BE2C (cell line): Measurements from ENCODE around the gene COL17A1.

Experiments
- DNase-seq: peaks from one replicate; pipeline ENCODE4 v3.0.0-alpha.2; 2020
- H3K27me3 ChIP-seq: fragments of 250-450 bp; sonication (Bioruptor Pico); 2 replicates; pipeline ENCODE4 v1.5.1; 2020; ENCODE audit warnings: mild to moderate bottlenecking
- H3K36me3 ChIP-seq: fragments of 250-450 bp; sonication (Bioruptor Pico); 2 replicates; pipeline ENCODE4 v1.5.1; 2020; ENCODE audit warnings: mild to moderate bottlenecking
- H3K4me1 ChIP-seq: fragments of 250-450 bp; sonication (Bioruptor Pico); 2 replicates; pipeline ENCODE4 v1.5.1; 2020
- H3K4me3 ChIP-seq: 2 replicates; pipeline ENCODE4 v1.5.1; 2011; ENCODE audit warnings: low read depth, low read length
- H3K9me3 ChIP-seq: fragments of 250-450 bp; sonication (Bioruptor Pico); 2 replicates; pipeline ENCODE4 v1.5.1; 2020
- TF ChIP-seq, protein P1 (sequence below): IDR thresholded peaks from 2 replicates; pipeline ENCODE4 v1.5.1; 2012; ENCODE audit warnings: mild to moderate bottlenecking, low read depth, low read length

COL17A1 gene

DNA sequence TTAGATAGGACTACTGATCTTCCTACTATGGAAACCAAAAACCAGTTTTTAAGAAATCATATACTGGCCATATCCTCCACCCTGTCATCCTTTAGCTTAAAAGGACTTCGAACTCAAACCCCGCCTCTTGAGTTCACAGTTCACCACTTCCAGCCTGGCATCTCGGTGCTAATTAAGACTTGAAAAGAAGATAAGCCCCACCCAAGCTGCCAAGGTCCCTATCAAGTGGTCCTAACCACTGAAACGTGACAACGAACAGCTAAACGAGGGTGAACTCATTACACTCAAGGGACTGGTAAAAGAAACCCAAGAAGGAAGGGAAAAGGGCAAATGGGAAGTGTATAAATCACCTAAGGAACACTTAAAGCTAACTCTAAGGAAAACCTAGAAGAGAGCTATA lies 16.1 kb downstream of the COL17A1 start:
- DNase-seq, result no peak
- H3K36me3 ChIP-seq, result no peaks in the 10 kb centered on the region
- TF ChIP-seq, protein P1, sequence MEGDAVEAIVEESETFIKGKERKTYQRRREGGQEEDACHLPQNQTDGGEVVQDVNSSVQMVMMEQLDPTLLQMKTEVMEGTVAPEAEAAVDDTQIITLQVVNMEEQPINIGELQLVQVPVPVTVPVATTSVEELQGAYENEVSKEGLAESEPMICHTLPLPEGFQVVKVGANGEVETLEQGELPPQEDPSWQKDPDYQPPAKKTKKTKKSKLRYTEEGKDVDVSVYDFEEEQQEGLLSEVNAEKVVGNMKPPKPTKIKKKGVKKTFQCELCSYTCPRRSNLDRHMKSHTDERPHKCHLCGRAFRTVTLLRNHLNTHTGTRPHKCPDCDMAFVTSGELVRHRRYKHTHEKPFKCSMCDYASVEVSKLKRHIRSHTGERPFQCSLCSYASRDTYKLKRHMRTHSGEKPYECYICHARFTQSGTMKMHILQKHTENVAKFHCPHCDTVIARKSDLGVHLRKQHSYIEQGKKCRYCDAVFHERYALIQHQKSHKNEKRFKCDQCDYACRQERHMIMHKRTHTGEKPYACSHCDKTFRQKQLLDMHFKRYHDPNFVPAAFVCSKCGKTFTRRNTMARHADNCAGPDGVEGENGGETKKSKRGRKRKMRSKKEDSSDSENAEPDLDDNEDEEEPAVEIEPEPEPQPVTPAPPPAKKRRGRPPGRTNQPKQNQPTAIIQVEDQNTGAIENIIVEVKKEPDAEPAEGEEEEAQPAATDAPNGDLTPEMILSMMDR, result no peak
- no peaks in the 10 kb centered on the region for H3K27me3 ChIP-seq
- no peaks in the 10 kb centered on the region for H3K9me3 ChIP-seq
- no peaks in the 10 kb centered on the region for H3K4me1 ChIP-seq
- H3K4me3 ChIP-seq, result no peak overlapping the region

DNA sequence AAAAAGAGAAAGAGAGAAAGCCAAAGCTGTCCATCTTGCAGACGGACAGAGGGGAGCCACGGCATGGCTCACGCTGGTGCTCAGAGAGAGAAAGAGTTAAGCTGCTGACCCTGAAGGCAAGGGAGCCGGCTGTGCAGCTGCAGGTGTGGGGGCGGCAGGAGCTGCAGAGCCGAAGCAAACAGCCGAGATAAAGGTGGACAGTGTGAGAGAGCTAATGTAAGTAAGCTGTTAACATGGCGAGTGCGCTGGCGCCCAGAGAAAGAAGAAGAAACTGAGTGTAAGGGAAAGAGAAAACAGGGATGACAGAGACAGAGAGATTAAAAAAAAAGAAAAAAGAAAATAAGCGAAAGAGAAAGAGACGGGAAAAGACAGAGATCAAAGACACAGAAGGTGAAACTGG lies 18.2 kb downstream of the COL17A1 start:
- Histone ChIP-seq H3K4me3 (no peak overlapping the region), H3K4me1 (no peaks in the 10 kb centered on the region), H3K9me3 (no peaks in the 10 kb centered on the region), H3K36me3 (no peaks in the 10 kb centered on the region), H3K27me3 (no peaks in the 10 kb centered on the region)
- TF ChIP-seq, protein P1, result no peak
- DNase-seq, result no peak

DNA sequence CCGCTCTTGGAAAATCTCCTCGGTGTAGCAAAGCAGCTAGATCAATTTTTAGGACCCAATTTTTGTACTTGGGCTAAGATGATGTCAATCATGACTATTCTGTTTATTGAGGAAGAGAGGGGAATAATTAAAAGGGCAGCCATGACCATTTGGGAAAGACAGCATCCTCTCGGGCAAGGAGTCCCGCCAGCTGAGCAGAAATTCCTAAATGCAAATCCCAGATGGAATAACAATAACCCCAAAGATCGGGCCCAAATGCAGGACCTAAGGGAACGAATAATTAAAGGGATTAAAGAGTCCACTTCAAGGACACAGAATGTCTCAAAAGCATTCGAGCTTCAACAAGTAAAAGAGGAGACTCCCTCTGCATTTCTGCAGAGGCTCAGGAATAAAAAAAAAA lies 18.7 kb downstream of the COL17A1 start:
- H3K27me3 ChIP-seq, result no peaks in the 10 kb centered on the region
- no peaks in the 10 kb centered on the region for H3K36me3 ChIP-seq
- no peak for DNase-seq
- H3K4me1 ChIP-seq, result no peaks in the 10 kb centered on the region
- no peaks in the 10 kb centered on the region for H3K9me3 ChIP-seq
- no peak overlapping the region for H3K4me3 ChIP-seq
- TF ChIP-seq, protein P1, result no peak

DNA sequence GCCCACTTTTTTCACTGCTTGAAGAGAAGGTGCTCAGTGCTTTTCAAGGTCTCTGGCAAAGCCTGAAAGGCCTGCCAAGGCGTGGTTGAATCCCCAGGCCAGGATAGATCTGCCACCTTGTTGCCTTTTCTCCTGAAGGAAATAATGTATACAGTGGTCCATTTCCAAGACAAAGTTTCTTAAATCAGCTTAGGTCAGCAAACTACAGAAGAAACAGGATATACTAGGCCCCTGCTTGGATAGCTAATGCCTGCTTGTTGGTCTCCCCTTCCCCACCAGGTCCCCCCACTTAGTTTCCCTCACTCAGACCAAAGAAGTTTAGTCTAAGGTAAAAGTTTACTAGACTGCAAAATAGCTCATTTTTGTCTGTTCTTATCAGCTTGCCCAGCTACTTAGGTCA lies 19.9 kb downstream of the COL17A1 start:
- Histone ChIP-seq H3K27me3 (no peaks in the 10 kb centered on the region), H3K4me3 (no peak overlapping the region), H3K9me3 (no peaks in the 10 kb centered on the region), H3K36me3 (no peaks in the 10 kb centered on the region), H3K4me1 (no peaks in the 10 kb centered on the region)
- no peak for DNase-seq
- TF ChIP-seq, protein P1, result no peak

DNA sequence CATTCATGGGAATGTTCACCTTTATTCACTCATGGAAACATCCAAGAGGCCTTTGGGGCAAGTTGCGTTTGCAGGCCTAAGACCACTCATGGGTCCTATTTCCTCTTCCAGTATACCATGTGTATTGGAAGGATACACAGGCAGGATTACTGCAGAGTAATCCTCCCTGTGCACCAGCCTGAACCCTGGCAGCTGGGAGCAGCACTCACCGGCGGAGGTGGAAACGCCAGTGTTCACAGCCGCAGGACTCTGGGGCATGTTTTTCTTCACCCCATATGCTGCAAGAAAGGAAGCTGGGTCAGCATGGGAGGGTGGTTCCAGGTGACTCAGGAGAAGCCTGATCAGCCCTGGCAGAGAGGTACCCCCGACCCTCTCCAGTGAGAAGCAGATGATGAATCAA lies 24.5 kb downstream of the COL17A1 start:
- Histone ChIP-seq H3K4me3 (no peak overlapping the region), H3K36me3 (no peaks in the 10 kb centered on the region), H3K27me3 (no peaks in the 10 kb centered on the region), H3K4me1 (no peaks in the 10 kb centered on the region), H3K9me3 (no peaks in the 10 kb centered on the region)
- DNase-seq, result no peak
- TF ChIP-seq, protein P1, result no peak

DNA sequence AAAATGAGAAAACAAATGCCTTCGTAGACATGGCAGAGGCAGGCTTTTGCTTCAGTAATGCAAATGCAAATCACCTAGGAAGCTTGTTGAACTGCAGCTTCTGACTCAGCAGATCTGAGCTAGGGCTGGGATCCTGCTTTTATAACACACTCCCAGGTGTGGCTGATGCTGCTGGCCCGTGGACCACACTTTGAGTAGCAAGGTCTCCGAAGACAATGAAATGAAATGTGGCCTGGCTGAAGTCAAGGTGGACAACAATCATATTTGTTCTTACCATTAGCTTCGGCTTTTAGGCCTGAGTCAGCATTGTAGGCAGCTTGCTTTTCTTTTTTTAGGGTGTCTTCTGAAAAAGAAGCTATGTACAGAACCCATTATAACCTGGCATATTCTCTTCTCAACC lies 26.3 kb downstream of the COL17A1 start:
- TF ChIP-seq, protein P1, result no peak
- DNase-seq, result no peak
- Histone ChIP-seq H3K27me3 (no peaks in the 10 kb centered on the region), H3K4me3 (no peak overlapping the region), H3K36me3 (no peaks in the 10 kb centered on the region), H3K9me3 (no peaks in the 10 kb centered on the region), H3K4me1 (no peaks in the 10 kb centered on the region)
